Right atrium auricular region (tissue), 2 donors: ENCODE measurements around the gene SSR3. TPM values are rescaled to one million over a fixed set of nuclear protein-coding genes. Genes with fewer than 3 reads are reported as not detected.
"Not testable (repeated sequence)": the region's sequence is repeated elsewhere in the genome, so short reads cannot be mapped to it uniquely, and the experiment has no call there.

ENCODE experiments used
- DNase-seq: peaks from one replicate; pipeline ENCODE4 v3.0.0-alpha.2; 2019; ENCODE audit warnings: low spot score
- H3K27ac ChIP-seq, 2 donors: fragments of 200-600 bp; sonication (generic); 1 replicate in 1 of 2; 2 replicates in 1 of 2; pipeline ENCODE4 v1.5.1; 2016 to 2019
- H3K27me3 ChIP-seq, 2 donors: fragments of 200-600 bp; sonication (generic); one replicate each; pipeline versions ENCODE4 v1.5.1 to v1.6.0; 2017 to 2019
- H3K36me3 ChIP-seq: fragments of 200-600 bp; sonication (generic); one replicate; pipeline ENCODE4 v1.5.1; 2016
- H3K4me1 ChIP-seq, 2 donors: fragments of 200-600 bp; sonication (generic); one replicate each; pipeline versions ENCODE4 v1.5.1 to v1.6.0; 2017 to 2019
- H3K4me3 ChIP-seq, 2 donors: fragments of 200-600 bp; sonication (generic); 1 replicate in 1 of 2; 2 replicates in 1 of 2; pipeline ENCODE4 v1.5.1; 2017 to 2019; ENCODE audit warnings: mild to moderate bottlenecking in 1 of 2, moderate library complexity in 1 of 2
- H3K9me3 ChIP-seq, 2 donors: fragments of 200-600 bp; sonication (generic); one replicate each; pipeline ENCODE4 v1.5.1; 2019
- CTCF ChIP-seq, 2 donors: fragments of 200-600 bp; sonication (generic); IDR thresholded peaks; one replicate each; pipeline ENCODE4 v1.5.1; 2019; ENCODE audit warnings: antibody characterized with exemption in 2 of 2
- total RNA-seq, 2 donors: library from RNA; depleted of rRNA; stranded (reverse); fragments of >200 nt; gene quantifications; one replicate each; pipeline ENCODE4 v1.1.0, GENCODE V29; 2016

Gene SSR3
- total RNA-seq, 2 donors from 2014 or later = 109 TPM

GRCh38 chr3:156600834-156601233 is 45.9 kb upstream of the SSR3 start:
- Histone ChIP-seq H3K4me3 (no peak overlapping the region), H3K27ac (no peak overlapping the region), H3K9me3 (no peaks in the 10 kb centered on the region), H3K4me1 (peaks cover 0 to 6% of the 10 kb centered on the region in 2 donors), H3K27me3 (no peaks in the 10 kb centered on the region), H3K36me3 (no peaks in the 10 kb centered on the region)
- no peak for DNase-seq
- no peak for TF ChIP-seq CTCF (IDR thresholded peaks at IDR 0.05)

GRCh38 chr3:156599089-156599874 is 44.4 kb upstream of the SSR3 start:
- Histone ChIP-seq H3K27ac (no peak overlapping the region), H3K4me1 (no peaks in the 10 kb centered on the region), H3K27me3 (no peaks in the 10 kb centered on the region), H3K36me3 (no peaks in the 10 kb centered on the region), H3K4me3 (no peak overlapping the region), H3K9me3 (no peaks in the 10 kb centered on the region)
- DNase-seq = no peak
- no peak for TF ChIP-seq CTCF (IDR thresholded peaks at IDR 0.05)

GRCh38 chr3:156598413-156598812 is 43.5 kb upstream of the SSR3 start:
- no peak overlapping the region for H3K4me3 ChIP-seq
- no peaks in the 10 kb centered on the region for H3K4me1 ChIP-seq
- no peak overlapping the region for H3K27ac ChIP-seq
- TF ChIP-seq CTCF (IDR thresholded peaks at IDR 0.05) = no peak
- no peaks in the 10 kb centered on the region for H3K9me3 ChIP-seq
- no peaks in the 10 kb centered on the region for H3K27me3 ChIP-seq
- H3K36me3 ChIP-seq = no peaks in the 10 kb centered on the region
- DNase-seq = no peak

- DNase-seq = no peak
- TF ChIP-seq CTCF (IDR thresholded peaks at IDR 0.05) = no peak
- no peaks in the 10 kb centered on the region for H3K9me3 ChIP-seq
- H3K27ac ChIP-seq = no peak overlapping the region
- no peaks in the 10 kb centered on the region for H3K27me3 ChIP-seq
- peak overlapping the region in 1 of 2 donors; percentile 4 for H3K4me3 ChIP-seq
- no peaks in the 10 kb centered on the region for H3K4me1 ChIP-seq
- no peaks in the 10 kb centered on the region for H3K36me3 ChIP-seq
Observed at GRCh38 chr3:156594219-156594683, 39.3 kb upstream of the SSR3 start.

GRCh38 chr3:156593814-156594213 is 38.9 kb upstream of the SSR3 start:
- no peak for TF ChIP-seq CTCF (IDR thresholded peaks at IDR 0.05)
- Histone ChIP-seq H3K4me3 (peak overlapping the region in 1 of 2 donors; percentile 4), H3K27ac (no peak overlapping the region), H3K4me1 (no peaks in the 10 kb centered on the region), H3K36me3 (no peaks in the 10 kb centered on the region), H3K27me3 (no peaks in the 10 kb centered on the region), H3K9me3 (no peaks in the 10 kb centered on the region)
- DNase-seq = no peak

GRCh38 chr3:156589806-156590205 is 34.9 kb upstream of the SSR3 start:
- not testable (repeated sequence) for DNase-seq

More at GRCh38 chr3:156589806-156590205, 34.9 kb upstream of the SSR3 start:
- not testable (repeated sequence) for H3K9me3 ChIP-seq, H3K27me3 ChIP-seq, H3K27ac ChIP-seq, H3K36me3 ChIP-seq, H3K4me3 ChIP-seq
- H3K4me1 ChIP-seq = peaks cover 0 to 12% of the 10 kb centered on the region in 2 donors
